Skeletal muscle tissue (tissue), 4 donors: ENCODE results near the gene LEMD1. TPM values are rescaled to one million over a fixed set of nuclear protein-coding genes. Genes with fewer than 3 reads are reported as not detected.

ENCODE experiments used
- H3K27ac ChIP-seq: one replicate; pipeline ENCODE4 v1.7.0; 2013; ENCODE audit warnings: mild to moderate bottlenecking, low read depth, low read length, inconsistent platforms
- H3K27me3 ChIP-seq, 3 donors: one replicate each; pipeline ENCODE4 v1.7.0; 2013; ENCODE audit warnings: low read length in 3 of 3; ENCODE audit not compliant: control insufficient read depth in 3 of 3, insufficient read depth in 3 of 3
- H3K36me3 ChIP-seq, 3 donors: one replicate each; pipeline ENCODE4 v1.7.0; 2013; ENCODE audit warnings: low read length in 3 of 3; ENCODE audit not compliant: control insufficient read depth in 3 of 3, insufficient read depth in 3 of 3
- H3K4me1 ChIP-seq, 3 donors: one replicate each; pipeline ENCODE4 v1.7.0; 2013; ENCODE audit warnings: low read length in 3 of 3, mild to moderate bottlenecking in 3 of 3; ENCODE audit not compliant: control insufficient read depth in 3 of 3, insufficient read depth in 3 of 3
- H3K4me3 ChIP-seq, 3 donors: one replicate each; pipeline ENCODE4 v1.7.0; 2013; ENCODE audit warnings: low read length in 3 of 3
- H3K9ac ChIP-seq, 3 donors: one replicate each; pipeline ENCODE4 v1.7.0; 2013; ENCODE audit warnings: low read length in 3 of 3, mild to moderate bottlenecking in 3 of 3, moderate library complexity in 2 of 3, low read depth in 1 of 3
- H3K9me3 ChIP-seq, 3 donors: one replicate each; pipeline ENCODE4 v1.7.0; 2013; ENCODE audit warnings: low read length in 3 of 3; ENCODE audit not compliant: control insufficient read depth in 3 of 3
- total RNA-seq: library from RNA; depleted of rRNA; stranded (reverse); fragments of >200 nt; gene quantifications from one replicate; pipeline ENCODE4 v1.2.3, GENCODE V29; 2014
- donor health status: Osteomylitis.

The LEMD1 gene
- total RNA-seq, 1 donor from 2014 or later, result not detected

DNA sequence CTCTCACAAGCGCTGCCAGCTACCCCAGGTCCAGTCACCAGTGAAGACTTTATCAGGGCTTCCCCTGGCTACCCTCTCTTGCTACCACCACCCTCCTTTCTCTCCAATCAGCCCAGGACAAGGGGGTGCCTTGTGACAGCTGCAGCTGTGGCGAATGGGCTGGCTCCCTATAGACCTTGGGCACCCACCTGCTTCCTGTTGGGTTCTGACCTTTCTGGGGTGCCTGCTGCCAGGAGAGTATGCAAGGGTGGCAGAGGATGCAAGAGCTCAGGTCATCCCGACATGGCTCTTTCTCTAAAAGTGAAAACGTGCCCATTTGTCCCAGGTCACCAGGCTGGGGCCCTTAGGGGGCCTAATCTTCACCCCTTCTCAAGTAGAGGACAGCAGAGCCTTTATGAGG is 71.7 kb downstream of the LEMD1 start:
- H3K27me3 ChIP-seq, result peaks cover 14 to 29% (median 15%) of the 10 kb centered on the region in 3 donors
- H3K4me3 ChIP-seq, result no peak overlapping the region
- H3K9me3 ChIP-seq, result no peaks in the 10 kb centered on the region
- no peak overlapping the region for H3K27ac ChIP-seq
- H3K4me1 ChIP-seq, result peaks cover 0 to 4% (median 0%) of the 10 kb centered on the region in 3 donors
- no peak overlapping the region for H3K9ac ChIP-seq
- no peaks in the 10 kb centered on the region for H3K36me3 ChIP-seq

DNA sequence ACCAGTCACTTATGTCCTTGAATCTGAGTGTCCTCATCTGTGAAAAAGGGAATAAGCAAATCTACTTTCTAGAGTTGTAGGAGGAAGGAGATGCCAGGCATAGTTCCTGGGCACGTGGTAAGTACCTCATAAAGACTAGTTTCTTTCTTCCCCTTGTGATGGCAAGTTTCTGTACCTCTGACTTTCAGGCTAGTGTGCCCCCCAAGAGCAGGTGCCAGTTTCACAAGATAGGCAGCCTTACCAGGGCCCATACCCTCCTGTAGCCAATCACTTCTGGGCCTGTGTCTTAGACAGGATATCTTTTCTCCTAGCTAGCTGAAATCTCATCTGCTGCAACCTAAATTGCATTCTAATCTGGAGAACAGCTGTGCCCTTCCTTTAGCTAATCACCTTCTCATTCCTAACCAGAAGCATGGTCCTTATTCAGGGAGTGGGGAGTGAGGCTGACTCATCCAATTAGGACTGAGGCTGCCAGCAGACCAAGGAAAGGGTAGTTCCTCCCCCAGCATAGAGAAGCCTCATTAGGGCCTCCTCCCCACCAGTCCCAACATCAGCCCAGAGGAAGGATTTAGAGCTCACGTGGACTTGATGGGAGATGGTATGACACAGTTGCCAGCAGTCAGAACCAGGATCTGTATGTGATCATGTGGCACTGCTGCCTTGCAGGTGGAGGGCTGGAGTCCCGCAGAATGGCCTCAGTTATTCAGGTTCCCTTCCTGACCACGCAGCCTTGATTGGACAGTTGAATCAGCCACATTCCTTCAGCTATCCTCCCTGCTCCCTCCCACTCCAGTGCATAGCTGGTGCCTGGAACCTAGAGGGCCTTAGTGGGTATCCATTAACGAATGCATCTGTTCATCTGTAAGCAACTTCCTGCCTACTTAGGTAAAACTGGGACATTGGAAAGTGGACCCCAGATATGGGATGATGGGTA is 73.0 kb downstream of the LEMD1 start:
- no peaks in the 10 kb centered on the region for H3K9me3 ChIP-seq
- no peak overlapping the region for H3K9ac ChIP-seq
- H3K27me3 ChIP-seq, result peaks cover 26 to 39% (median 26%) of the 10 kb centered on the region in 3 donors
- H3K27ac ChIP-seq, result no peak overlapping the region
- H3K4me3 ChIP-seq, result no peak overlapping the region
- H3K36me3 ChIP-seq, result no peaks in the 10 kb centered on the region
- peaks cover 5 to 9% (median 7%) of the 10 kb centered on the region in 3 donors for H3K4me1 ChIP-seq

GRCh38 chr1:205346956-205347574 is 74.8 kb downstream of the LEMD1 start:
- Histone ChIP-seq H3K27me3 (peaks cover 37 to 55% (median 40%) of the 10 kb centered on the region in 3 donors), H3K9me3 (no peaks in the 10 kb centered on the region), H3K36me3 (no peaks in the 10 kb centered on the region), H3K4me1 (peaks cover 7 to 9% (median 9%) of the 10 kb centered on the region in 3 donors), H3K4me3 (no peak overlapping the region), H3K27ac (no peak overlapping the region), H3K9ac (no peak overlapping the region)

- H3K27me3 ChIP-seq, result peaks cover 37 to 55% (median 40%) of the 10 kb centered on the region in 3 donors
- no peak overlapping the region for H3K9ac ChIP-seq
These were observed 76.1 kb downstream of the LEMD1 start for GRCh38 chr1:205345761-205346160.

GRCh38 chr1:205344066-205344928 is 77.6 kb downstream of the LEMD1 start:
- Histone ChIP-seq H3K27ac (no peak overlapping the region), H3K9me3 (no peaks in the 10 kb centered on the region), H3K9ac (no peak overlapping the region), H3K36me3 (no peaks in the 10 kb centered on the region), H3K27me3 (peaks cover 37 to 55% (median 40%) of the 10 kb centered on the region in 3 donors), H3K4me3 (peak overlapping the region in 1 of 3 donors; percentile 46), H3K4me1 (peaks cover 7 to 9% (median 8%) of the 10 kb centered on the region in 3 donors)

More at GRCh38 chr1:205345761-205346160, 76.1 kb downstream of the LEMD1 start:
- no peaks in the 10 kb centered on the region for H3K9me3 ChIP-seq
- H3K27ac ChIP-seq, result no peak overlapping the region
- H3K4me3 ChIP-seq, result no peak overlapping the region
- peaks cover 7 to 9% (median 9%) of the 10 kb centered on the region in 3 donors for H3K4me1 ChIP-seq
- no peaks in the 10 kb centered on the region for H3K36me3 ChIP-seq

DNA sequence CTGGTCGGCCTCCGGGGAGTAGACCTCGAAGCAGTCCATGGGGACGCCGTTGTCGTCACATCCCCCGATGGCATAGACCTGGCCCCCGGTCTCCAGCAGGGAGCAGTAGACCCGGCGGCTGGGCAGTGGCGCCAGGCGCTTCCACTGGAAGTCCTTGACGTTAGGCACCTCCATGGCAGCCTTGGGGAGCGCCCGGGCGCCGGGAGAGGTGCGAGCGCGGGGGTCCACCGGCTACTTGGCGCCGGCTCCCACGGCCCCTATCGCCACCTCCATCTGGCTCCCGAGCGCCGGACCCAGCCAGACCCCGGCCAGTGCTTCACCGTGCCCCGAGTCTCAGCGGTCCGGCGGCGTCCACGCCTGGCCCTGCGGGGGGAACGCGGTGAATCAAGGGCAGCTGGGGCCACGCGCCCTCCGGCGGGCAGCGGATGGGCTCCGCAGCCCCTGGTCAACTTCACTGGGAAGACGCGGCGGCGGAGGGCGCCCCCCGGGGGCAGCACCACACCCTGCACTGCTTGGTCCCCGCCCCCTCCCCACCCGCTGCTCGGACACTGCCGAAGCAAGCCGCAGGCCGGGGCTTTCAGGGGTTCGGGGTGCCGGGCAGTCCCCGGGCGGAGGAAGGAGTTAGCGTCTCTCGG is 78.3 kb downstream of the LEMD1 start:
- Histone ChIP-seq H3K9me3 (no peaks in the 10 kb centered on the region), H3K27ac (no peak overlapping the region), H3K9ac (no peak overlapping the region), H3K27me3 (peaks cover 34 to 51% (median 40%) of the 10 kb centered on the region in 3 donors), H3K36me3 (no peaks in the 10 kb centered on the region), H3K4me3 (peak overlapping the region in 1 of 3 donors; percentile 29), H3K4me1 (peaks cover 5 to 9% (median 7%) of the 10 kb centered on the region in 3 donors)

- Histone ChIP-seq H3K9ac (no peak overlapping the region), H3K4me3 (no peak overlapping the region)
These were observed 78.9 kb downstream of the LEMD1 start for GRCh38 chr1:205342986-205343385.

DNA sequence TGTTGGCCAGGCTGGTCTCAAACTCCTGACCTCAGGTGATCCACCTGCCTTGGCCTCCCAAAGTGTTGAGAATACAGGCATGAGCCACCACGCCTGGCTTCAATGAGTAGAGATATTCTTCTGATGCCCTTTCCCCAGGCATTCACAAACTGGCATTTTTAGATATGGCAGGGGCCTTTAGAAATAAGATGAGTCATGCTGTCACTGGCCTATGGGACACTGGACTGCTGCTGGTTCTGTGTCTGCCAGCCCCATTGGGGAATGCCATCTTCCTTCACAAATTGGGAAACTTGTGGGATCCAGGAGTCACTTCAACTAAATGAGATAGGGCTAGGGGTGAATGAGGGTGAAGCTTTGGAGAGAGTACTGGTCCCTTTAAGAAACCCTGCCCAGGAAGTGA is 81.2 kb downstream of the LEMD1 start:
- Histone ChIP-seq H3K9ac (no peak overlapping the region), H3K4me3 (no peak overlapping the region), H3K27ac (no peak overlapping the region), H3K36me3 (no peaks in the 10 kb centered on the region), H3K27me3 (peaks cover 26 to 34% (median 28%) of the 10 kb centered on the region in 3 donors), H3K4me1 (peaks cover 9 to 24% (median 14%) of the 10 kb centered on the region in 3 donors), H3K9me3 (no peaks in the 10 kb centered on the region)

More at GRCh38 chr1:205342986-205343385, 78.9 kb downstream of the LEMD1 start:
- no peaks in the 10 kb centered on the region for H3K36me3 ChIP-seq
- no peaks in the 10 kb centered on the region for H3K9me3 ChIP-seq
- H3K27ac ChIP-seq, result no peak overlapping the region
- peaks cover 34 to 51% (median 40%) of the 10 kb centered on the region in 3 donors for H3K27me3 ChIP-seq
- H3K4me1 ChIP-seq, result peaks cover 5 to 9% (median 7%) of the 10 kb centered on the region in 3 donors

- no peaks in the 10 kb centered on the region for H3K36me3 ChIP-seq
- H3K4me3 ChIP-seq, result no peak overlapping the region
- no peak overlapping the region for H3K9ac ChIP-seq
- no peaks in the 10 kb centered on the region for H3K9me3 ChIP-seq
- peaks cover 10 to 30% (median 14%) of the 10 kb centered on the region in 3 donors for H3K4me1 ChIP-seq
- H3K27ac ChIP-seq, result no peak overlapping the region
- peaks cover 19 to 25% (median 21%) of the 10 kb centered on the region in 3 donors for H3K27me3 ChIP-seq
These were observed 82.1 kb downstream of the LEMD1 start for GRCh38 chr1:205339717-205340116.
